Ovary (tissue), 9 donors: ENCODE results near the gene DENND1A. TPM values are rescaled to one million over a fixed set of nuclear protein-coding genes. Genes with fewer than 3 reads are reported as not detected.

ENCODE experiments used
- DNase-seq, 5 donors: peaks; one replicate each; pipeline ENCODE4 v3.0.0-alpha.2; 2019 to 2020
- H3K27ac ChIP-seq, 2 donors: fragments of 200-600 bp; one replicate each; pipeline versions ENCODE4 v1.5.1 to v1.8.0; 2019 to 2022
- H3K27me3 ChIP-seq: fragments of 200-600 bp; one replicate; pipeline ENCODE4 v1.8.0; 2022
- H3K36me3 ChIP-seq: fragments of 200-600 bp; sonication (generic); one replicate; pipeline ENCODE4 v1.5.1; 2019
- H3K4me1 ChIP-seq: one replicate; pipeline ENCODE4 v1.8.1; 2013; ENCODE audit warnings: mild to moderate bottlenecking, moderate library complexity; ENCODE audit not compliant: insufficient read depth
- H3K4me3 ChIP-seq: fragments of 200-600 bp; sonication (generic); one replicate; pipeline ENCODE4 v1.5.1; 2017
- H3K9me3 ChIP-seq, 2 donors: fragments of 200-600 bp in 1 of 2; sonication (generic) in 1 of 2; one replicate each; pipeline versions ENCODE4 v1.5.1 to v1.8.1; 2013 to 2019; ENCODE audit warnings: mild to moderate bottlenecking in 1 of 2, moderate library complexity in 1 of 2
- EP300 ChIP-seq: sonication (generic); formaldehyde crosslinking; IDR thresholded peaks from one replicate; pipeline ENCODE4 v1.6.1; 2017; ENCODE audit warnings: antibody characterized with exemption
- POLR2A ChIP-seq: fragments of 450-650 bp; IDR thresholded peaks from one replicate; pipeline ENCODE4 v1.6.1; 2017; ENCODE audit warnings: antibody characterized with exemption, mild to moderate bottlenecking, moderate library complexity
- WGBS, 3 donors: extraction: QIAGEN DNeasy Blood & Tissue Kit in 1 of 3; methylation state at CpG; one replicate each; pipeline versions ENCODE4 v1.1.5 to v1.1.7; 2013 to 2017; 5-methylcytosine and 5-hydroxymethylcytosine counted together
- intact Hi-C, 4 donors: fragments of 100-400 bp; cut with DNase I; formaldehyde crosslinking; loops; one replicate each; pipeline versions ENCODE4 v1.11.0 to v1.15.1; 2022 to 2023
- polyA plus RNA-seq, 2 donors: library from polyadenylated mRNA; stranded (reverse); fragments of 200-250 nt in 1 of 2; fragments of 350-450 nt in 1 of 2; fragmentation: Illumina TruSeq in 1 of 2; extraction: RNeasy Lipid Tissue Mini Kit (QIAGEN cat#74804) in 1 of 2; gene quantifications; one replicate each; pipeline ENCODE4 v1.2.3, GENCODE V29; 2013 to 2014
- total RNA-seq, 7 donors: library from RNA; depleted of rRNA in 2 of 7; stranded (reverse); fragments of >200 nt in 2 of 7; fragmentation: NEBNext Ultra II Directional in 3 of 7; extraction: Animal tissue kit (Norgen Biotek cat#: 25700) in 3 of 7; gene quantifications; one replicate each; pipeline versions ENCODE4 v1.1.0 to v1.2.4, GENCODE V29; 2016 to 2023
- TF ChIP-seq, protein P1 (sequence below), 3 donors: fragments of 450-650 bp in 2 of 3; fragments of 200-600 bp in 1 of 3; IDR thresholded peaks; one replicate each; pipeline versions ENCODE4 v1.5.1 to v1.8.0; 2016 to 2022; ENCODE audit warnings: antibody characterized with exemption in 3 of 3, mild to moderate bottlenecking in 1 of 3
- donor health status: DM: no; HTN: no; CAD: no; lungs with moderate emphysema.
- donor health status: DM: no; HTN: no; CAD: no.
- donor health status: Bipolar disorder and iron deficiency.
- donor health status: DM: yes; HTN: yes; CAD: no.
- donor health status: DM: no; HTN: no; CAD: no.
- donor health status: DM: yes; HTN: yes; CAD: no.

Gene DENND1A
- total and polyA plus RNA-seq, 9 donors: 10.4 to 24.5 (median 17.1) TPM

DNA sequence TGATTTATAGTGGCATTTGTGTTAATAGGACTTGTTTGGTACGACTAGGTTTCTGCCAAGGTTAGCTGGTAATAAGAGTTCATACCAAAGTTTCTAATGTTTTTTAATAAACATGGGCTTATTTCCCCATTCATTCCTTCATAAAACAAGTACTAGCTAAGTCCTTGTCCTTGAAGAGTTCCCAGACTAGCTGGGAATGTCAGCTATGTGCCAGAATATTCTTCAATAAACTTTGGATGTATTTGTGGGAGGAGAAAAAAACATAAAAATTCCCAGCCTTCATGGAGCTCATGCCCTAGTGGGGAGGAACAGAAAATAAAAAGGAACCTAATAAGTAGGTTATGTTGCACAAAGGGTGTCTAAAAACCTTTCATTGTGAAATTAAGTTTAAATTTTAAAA is 176.9 kb downstream of the DENND1A start:
- Histone ChIP-seq H3K4me1 (peaks cover 7% of the 10 kb centered on the region), H3K4me3 (no peak overlapping the region), H3K9me3 (no peaks in the 10 kb centered on the region), H3K36me3 (no peaks in the 10 kb centered on the region), H3K27ac (no peak overlapping the region), H3K27me3 (no peaks in the 10 kb centered on the region)
- intact Hi-C loops: no loop called here
- TF ChIP-seq EP300 (no peak), POLR2A (no peak)
- TF ChIP-seq, protein P1, sequence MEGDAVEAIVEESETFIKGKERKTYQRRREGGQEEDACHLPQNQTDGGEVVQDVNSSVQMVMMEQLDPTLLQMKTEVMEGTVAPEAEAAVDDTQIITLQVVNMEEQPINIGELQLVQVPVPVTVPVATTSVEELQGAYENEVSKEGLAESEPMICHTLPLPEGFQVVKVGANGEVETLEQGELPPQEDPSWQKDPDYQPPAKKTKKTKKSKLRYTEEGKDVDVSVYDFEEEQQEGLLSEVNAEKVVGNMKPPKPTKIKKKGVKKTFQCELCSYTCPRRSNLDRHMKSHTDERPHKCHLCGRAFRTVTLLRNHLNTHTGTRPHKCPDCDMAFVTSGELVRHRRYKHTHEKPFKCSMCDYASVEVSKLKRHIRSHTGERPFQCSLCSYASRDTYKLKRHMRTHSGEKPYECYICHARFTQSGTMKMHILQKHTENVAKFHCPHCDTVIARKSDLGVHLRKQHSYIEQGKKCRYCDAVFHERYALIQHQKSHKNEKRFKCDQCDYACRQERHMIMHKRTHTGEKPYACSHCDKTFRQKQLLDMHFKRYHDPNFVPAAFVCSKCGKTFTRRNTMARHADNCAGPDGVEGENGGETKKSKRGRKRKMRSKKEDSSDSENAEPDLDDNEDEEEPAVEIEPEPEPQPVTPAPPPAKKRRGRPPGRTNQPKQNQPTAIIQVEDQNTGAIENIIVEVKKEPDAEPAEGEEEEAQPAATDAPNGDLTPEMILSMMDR (IDR thresholded peaks at IDR 0.05): no peak
- DNase-seq: no peak
- WGBS, 3 donors: 0 to 5% (median 2%) methylated on average over 1 of the region's 1 CpG

DNA sequence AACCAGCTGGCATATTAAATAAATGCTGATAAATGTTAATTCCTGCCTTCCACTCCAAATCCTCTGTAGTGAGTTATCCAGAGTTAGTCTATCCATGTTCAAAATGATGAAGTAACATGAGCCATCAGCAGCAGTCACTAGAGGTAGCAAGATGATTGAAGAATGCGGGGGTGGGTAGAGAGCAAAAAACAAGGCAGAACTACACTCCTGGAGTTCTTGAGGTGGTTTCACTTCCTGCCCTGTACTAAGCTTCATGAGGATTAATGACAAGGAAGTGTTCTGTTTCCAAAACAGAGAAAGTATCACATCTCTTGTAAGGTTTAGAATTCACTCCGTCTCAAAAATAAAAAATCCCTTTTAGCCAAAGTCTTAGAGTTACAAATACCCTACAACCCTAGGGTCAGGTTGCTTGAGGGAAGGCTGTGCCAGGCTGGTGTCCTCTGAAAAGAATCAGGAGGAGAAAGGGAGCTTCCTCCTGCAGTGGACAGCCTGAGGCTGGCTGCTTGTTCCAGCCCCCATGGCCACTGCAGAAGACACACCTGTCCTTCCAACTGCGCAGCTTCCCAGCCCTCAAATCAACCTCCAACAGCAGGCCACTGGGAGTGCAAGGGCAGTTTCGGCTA is 180.2 kb downstream of the DENND1A start:
- Histone ChIP-seq H3K4me1 (peaks cover 5% of the 10 kb centered on the region), H3K36me3 (no peaks in the 10 kb centered on the region), H3K4me3 (no peak overlapping the region), H3K27me3 (no peaks in the 10 kb centered on the region), H3K9me3 (no peaks in the 10 kb centered on the region), H3K27ac (no peak overlapping the region)
- intact Hi-C loops: no loop called here
- WGBS, 3 donors: 80 to 85% (median 83%) methylated on average over 4 of the region's 4 CpGs
- TF ChIP-seq EP300 (no peak), POLR2A (no peak)
- TF ChIP-seq, protein P1 (IDR thresholded peaks at IDR 0.05): no peak
- no peak for DNase-seq

DNA sequence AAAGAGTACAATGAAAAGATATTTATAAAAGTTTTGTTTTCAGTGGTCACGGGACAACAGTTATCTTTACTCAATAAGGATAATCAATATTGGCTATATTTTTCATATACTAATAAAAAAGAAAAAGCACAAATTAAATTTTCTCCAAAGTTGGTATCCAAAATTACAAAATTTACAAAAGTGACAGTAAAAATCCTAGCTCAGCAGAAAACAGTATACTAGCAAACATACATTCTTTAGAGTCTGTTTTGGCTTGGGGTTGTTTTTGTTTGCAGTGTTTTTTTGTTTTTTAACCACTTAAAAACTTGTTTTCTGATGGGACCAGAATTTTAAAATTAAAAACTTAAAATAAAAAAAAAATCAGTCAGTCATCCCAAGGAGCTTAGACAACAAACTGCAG is 183.2 kb downstream of the DENND1A start:
- 75 to 94% (median 92%) methylated on average over 1 of the region's 1 CpG for WGBS, 3 donors
- no peaks in the 10 kb centered on the region for H3K36me3 ChIP-seq

DNA sequence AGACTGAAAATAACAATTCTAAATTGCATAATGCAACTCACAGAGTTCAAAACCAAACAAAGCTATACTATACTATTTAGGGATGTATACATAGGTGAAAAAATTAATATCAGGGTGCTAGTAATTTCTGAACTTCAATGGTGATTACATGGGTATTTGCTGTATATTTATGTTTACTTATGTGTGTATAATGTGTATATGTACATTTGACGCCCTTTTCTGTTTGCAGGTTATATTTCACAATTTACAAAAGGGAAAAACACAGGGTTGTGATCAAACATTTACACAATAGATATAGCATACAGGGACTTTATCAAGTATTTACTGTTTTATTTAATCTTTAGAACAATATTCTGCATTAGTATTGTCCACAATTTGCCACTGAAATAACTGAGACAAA is 184.0 kb downstream of the DENND1A start:
- no peak for DNase-seq
- no peak overlapping the region for H3K27ac ChIP-seq
- H3K9me3 ChIP-seq: no peaks in the 10 kb centered on the region
- TF ChIP-seq POLR2A (no peak), EP300 (no peak)
- TF ChIP-seq, protein P1 (IDR thresholded peaks at IDR 0.05): no peak
- 48 to 96% (median 87%) methylated on average over 1 of the region's 1 CpG for WGBS, 3 donors
- intact Hi-C loops: no loop called here
- no peak overlapping the region for H3K4me3 ChIP-seq
- peaks cover 8% of the 10 kb centered on the region for H3K4me1 ChIP-seq
- no peaks in the 10 kb centered on the region for H3K36me3 ChIP-seq
- no peaks in the 10 kb centered on the region for H3K27me3 ChIP-seq

More for the DNA sequence above, 183.2 kb downstream of the DENND1A start:
- no peak overlapping the region for H3K4me3 ChIP-seq
- TF ChIP-seq POLR2A: no peak
- TF ChIP-seq, protein P1 (IDR thresholded peaks at IDR 0.05): no peak
- TF ChIP-seq EP300: no peak
- intact Hi-C loops: no loop called here
- H3K9me3 ChIP-seq: no peaks in the 10 kb centered on the region
- peaks cover 8% of the 10 kb centered on the region for H3K4me1 ChIP-seq
- no peak overlapping the region for H3K27ac ChIP-seq
- no peak for DNase-seq
- H3K27me3 ChIP-seq: no peaks in the 10 kb centered on the region
